GM21528 (cell line): ENCODE data around the gene HSPA8.
"Not testable (repeated sequence)": the region's sequence is repeated elsewhere in the genome, so short reads cannot be mapped to it uniquely, and the experiment has no call there.

ENCODE experiments used
- ATAC-seq: cut with Tn5 transposase; IDR thresholded peaks from one replicate; pipeline ENCODE4 v1.9.1; 2021; ENCODE audit warnings: mild to moderate bottlenecking, moderate library complexity; ENCODE audit not compliant: unreplicated experiment, low FRiP score

HSPA8 gene

DNA sequence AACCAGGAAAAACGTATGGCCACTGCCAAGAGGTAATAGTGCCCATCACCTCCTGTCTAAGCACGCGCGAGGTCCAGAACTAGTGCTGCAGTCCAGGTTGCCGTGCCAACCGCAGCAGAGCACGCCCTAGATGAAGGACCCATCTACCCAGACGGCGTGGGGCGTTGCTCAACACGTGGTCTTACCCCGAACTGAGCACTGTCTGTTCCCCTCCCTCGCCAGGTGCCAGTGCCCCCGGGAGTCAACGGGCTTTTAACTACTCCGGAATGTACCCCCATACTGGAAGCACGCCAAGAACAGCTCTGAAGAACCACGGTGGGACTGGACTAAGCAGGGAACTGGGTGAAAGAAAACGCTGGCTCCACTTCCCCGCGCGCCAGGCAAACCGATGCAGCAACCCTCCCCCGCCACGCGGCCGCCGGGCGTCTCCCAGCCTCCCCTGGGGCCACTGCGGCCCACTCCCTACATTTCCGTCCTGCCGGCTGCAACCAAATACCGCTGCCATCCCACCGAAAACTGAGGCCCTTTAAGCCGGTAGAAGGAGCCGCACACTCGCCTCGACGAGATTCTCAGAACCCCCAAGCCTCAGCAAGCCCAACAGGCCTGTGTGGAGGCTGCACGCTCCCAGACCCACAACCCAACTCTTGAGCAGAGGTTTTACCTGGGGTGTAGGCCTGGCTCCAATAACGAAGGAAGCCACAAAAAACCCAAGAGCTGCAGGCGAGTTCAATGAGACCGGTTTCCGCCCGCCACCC, at the start of gene HSPA8:
TSS of gene HSPA8 (minus strand) at position 734 of the 755 bp plus-strand sequence. CDS start 812 bp downstream, outside the sequence.
- ATAC-seq = peak; percentile 7

DNA sequence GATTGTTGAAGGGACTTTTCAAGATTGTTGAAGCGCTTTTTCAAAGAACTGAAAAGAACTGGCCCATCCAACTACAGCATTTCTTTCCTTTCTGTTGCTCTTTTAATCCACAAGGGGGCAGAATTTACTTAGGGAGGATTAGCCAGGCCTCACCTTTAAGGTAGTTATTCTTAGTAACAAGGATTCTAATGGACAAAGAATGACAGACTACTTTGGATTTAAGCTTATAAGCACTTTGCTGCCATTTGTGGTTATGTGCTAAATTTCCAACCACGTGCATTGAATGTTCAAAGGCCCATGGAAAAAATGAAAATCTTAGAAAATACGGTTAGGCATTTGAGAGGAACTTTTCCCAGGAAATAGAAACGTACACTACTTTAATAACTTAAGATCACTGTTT, 49.5 kb upstream of the HSPA8 start:
- no peak for ATAC-seq

DNA sequence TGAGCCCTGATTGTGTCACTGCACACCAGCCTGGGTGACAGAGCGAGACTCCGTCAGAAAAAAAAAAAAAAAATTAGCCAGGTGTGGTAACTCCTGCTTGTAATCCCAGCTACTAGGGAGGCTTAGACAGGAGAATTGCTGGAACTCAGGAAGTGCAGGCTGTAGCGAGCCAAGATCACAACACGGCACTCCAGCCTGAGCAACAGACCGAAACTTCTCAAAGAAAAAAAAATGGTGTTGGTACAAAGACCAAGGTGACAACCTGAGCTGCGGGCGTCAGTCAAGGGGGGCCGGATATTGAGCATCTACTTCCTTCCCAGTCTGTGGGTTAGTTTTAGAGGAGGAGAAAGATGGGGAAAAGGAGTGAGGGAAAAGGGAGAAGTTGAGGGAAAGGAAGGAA, 48.5 kb upstream of the HSPA8 start:
- ATAC-seq = no peak

DNA sequence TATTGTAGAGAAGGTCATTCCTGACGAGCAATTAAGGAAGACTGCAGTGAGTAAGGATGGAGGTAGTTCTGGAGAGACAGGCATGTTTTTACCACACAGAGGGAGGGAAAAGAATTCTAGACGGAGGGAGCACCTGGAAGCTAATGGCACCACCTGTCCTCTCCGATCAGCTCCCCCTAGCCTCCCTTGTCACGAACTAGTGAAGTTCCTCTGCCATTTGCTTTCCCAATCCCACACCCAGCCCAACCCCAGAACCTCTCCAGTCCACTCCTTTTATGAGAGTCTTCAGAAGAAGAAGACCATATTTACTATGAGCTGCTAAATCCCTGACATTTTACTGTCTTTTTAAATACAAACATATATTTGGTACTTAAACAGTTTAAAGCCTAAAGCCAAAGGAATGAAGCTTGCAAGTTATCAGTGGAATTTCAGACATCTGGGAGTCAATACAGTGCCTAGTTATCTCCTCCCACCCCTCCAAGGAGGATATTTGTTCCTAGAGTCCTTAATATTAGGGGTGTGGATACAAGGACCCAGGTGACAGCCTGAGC, 46.1 kb upstream of the HSPA8 start:
- no peak for ATAC-seq

DNA sequence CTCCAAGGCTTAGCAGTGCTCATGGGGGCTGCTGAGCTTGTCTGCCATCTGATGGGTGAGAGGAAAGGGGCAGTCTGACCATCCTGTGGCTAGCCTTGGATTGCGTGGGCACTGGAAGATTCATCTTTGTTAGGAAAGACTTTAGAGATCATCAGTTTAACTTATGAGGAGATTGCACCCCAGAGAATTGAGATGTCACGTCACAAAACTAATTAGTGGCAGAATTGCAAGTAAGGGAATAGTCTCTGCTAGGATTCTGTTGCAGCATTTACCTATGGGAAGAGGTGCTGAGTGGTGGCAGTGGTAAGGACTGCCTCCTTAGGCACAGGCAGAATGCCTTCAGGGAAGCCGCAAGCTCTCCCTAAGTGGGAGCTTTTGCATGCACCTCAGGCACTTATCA, 42.8 kb upstream of the HSPA8 start:
- no peak for ATAC-seq

GRCh38 chr11:123103326-123103980, 41.5 kb upstream of the HSPA8 start:
- no peak for ATAC-seq

- no peak for ATAC-seq
Measured at GRCh38 chr11:123100379-123101085, 38.6 kb upstream of the HSPA8 start.

GRCh38 chr11:123098990-123099389, 37.1 kb upstream of the HSPA8 start:
- no peak for ATAC-seq

GRCh38 chr11:123093739-123094138, 31.8 kb upstream of the HSPA8 start:
- ATAC-seq = no peak

GRCh38 chr11:123091506-123091905, 29.6 kb upstream of the HSPA8 start:
- no peak for ATAC-seq

DNA sequence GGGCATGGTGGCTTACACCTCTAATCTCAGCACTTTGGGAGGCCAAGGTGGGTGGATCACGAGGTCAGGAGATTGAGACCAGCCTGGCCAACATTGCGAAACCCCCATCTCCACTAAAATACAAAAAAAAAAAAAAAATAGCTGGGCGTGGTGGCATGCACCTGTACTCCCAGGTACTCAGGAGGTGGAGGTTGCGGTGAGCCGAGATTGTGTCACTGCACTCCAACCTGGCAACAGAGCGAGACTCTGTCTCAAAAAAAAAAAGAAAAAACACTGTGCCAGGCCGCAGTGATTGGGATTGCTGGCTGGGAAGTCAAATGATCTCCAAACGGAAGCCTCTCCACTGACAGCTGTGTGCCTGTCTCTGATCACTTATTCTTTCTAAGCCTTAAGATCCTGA, 28.2 kb upstream of the HSPA8 start:
- ATAC-seq = not testable (repeated sequence)

GRCh38 chr11:123088896-123089295, 27.0 kb upstream of the HSPA8 start:
- not testable (repeated sequence) for ATAC-seq

GRCh38 chr11:123087657-123088056, 25.7 kb upstream of the HSPA8 start:
- ATAC-seq = peak; percentile 91

DNA sequence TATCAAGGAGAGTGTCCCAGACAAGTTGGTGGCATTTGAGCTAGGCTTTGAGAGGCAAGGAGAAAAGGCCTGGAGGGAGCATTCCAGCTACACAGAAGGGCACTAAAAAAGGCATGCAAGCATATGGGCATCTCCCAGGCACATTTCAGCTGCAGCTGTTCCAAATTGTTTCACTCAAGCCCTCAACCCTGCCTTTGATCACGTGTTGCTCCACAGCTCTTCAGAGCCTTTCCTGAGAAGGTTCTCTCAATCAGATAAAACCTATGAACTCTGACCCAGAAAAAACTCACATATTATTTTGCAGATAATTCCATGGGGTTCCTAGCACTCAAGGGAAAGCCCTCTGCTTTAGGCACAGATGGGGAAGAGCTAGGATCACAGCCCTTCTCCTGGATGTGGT, 24.4 kb upstream of the HSPA8 start:
- ATAC-seq = no peak

- no peak for ATAC-seq
Measured at GRCh38 chr11:123085497-123085896, 23.6 kb upstream of the HSPA8 start.

DNA sequence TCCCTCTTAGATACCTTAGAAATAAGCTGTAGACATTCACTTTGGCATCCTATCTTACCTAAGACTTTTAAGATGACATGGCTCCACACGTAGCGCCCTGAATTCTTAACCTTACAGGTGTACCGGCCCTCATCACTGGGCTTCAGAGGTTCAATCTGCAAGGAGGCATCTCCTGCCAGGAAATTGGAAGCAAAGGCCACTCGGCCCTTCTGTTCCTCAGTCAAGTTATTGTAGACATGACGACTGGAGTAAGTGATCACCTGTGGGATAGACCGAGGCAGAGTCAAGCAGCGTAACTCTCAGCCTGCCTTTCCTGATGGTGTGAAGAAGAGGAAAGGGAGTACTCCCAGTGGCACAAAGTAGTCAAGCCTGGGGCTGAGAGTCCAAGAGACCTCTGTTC, 22.5 kb upstream of the HSPA8 start:
- no peak for ATAC-seq

DNA sequence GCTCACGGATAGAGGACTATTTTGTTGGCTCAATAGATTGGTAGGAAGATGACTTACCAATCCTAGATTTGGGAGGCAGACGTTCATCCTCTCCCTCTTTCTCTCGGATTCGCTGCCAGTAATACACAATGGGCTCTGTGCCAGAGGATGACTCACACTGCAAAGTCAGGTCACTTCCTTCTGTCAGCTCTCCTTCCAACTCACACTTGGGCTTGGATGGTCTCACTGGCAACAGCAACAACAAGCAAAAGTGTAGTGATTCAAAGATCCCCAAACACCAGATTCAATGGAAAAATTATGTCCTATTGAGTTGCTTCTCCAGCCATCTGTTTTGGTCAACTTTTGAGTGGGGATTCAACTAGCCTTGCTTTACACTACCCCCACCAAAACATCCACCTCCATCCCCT, 21.7 kb upstream of the HSPA8 start:
- ATAC-seq = no peak

GRCh38 chr11:123082977-123083376, 21.0 kb upstream of the HSPA8 start:
- ATAC-seq = no peak

GRCh38 chr11:123080015-123080414, 18.1 kb upstream of the HSPA8 start:
- no peak for ATAC-seq

GRCh38 chr11:123076484-123076883, 14.5 kb upstream of the HSPA8 start:
- ATAC-seq = no peak

DNA sequence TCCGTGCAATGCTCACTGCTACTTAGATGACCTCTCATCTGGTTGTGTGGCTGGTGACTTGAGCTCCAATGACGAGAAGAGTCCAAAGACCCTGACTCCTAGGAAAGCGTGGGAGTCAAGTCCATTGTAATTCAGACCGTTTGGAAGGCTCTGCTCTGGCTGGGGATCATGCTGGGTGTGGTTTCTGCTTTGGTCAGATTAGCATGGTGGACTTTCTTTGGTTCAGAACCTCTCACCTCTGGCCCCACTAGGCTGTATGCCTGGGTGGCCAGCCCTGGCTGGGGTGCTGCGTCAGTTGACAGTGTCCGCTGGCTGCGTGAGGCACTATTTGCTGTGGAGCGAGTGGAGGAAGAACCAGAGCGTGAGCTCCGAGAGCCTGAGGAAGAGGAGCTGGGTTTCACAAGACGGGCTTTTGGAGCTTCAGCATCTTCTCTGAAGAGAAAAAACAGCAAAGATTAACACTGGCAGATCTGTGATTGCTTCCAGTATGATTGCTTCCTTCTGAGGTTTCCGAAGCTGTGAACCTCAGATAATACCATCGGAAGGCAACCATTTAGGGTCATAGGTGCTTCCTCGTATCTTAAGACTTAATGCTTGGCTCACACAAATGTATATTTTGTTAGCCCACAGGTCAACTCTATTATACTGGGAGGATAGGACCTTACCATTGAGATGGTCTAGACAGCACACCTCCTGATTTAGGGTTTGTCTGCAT, 11.6 kb upstream of the HSPA8 start:
- ATAC-seq = no peak
